HepG2 (cell line): Measurements from ENCODE around the gene RCOR1. TPM values are rescaled to one million over a fixed set of nuclear protein-coding genes. Genes with fewer than 3 reads are reported as not detected.

ENCODE experiments used
- AGO1 ChIP-seq: fragments of 200-400 bp; formaldehyde crosslinking; IDR thresholded peaks from 2 replicates; pipeline ENCODE4 v1.6.1; 2017; ENCODE audit warnings: mild to moderate bottlenecking, low read depth, low read length, moderate library complexity; ENCODE audit not compliant: poor library complexity, severe bottlenecking
- CHD4 ChIP-seq: fragments of 200-600 bp; sonication (generic); IDR thresholded peaks from 2 replicates; pipeline ENCODE4 v1.7.0; 2017; ENCODE audit warnings: mild to moderate bottlenecking, low read length, borderline replicate concordance
- FLYWCH1 ChIP-seq: sonication (generic); formaldehyde crosslinking; IDR thresholded peaks from 2 replicates; pipeline ENCODE4 v1.8.1; 2023; ENCODE audit warnings: mild to moderate bottlenecking, missing genetic modification reagents
- KLF15 ChIP-seq: sonication (generic); formaldehyde crosslinking; IDR thresholded peaks from 2 replicates; pipeline ENCODE4 v1.8.1; 2023; ENCODE audit warnings: borderline replicate concordance, mild to moderate bottlenecking, inconsistent platforms, missing genetic modification reagents, mixed read lengths
- MZF1 ChIP-seq: sonication (generic); formaldehyde crosslinking; IDR thresholded peaks from 2 replicates; pipeline ENCODE4 v1.8.1; 2023; ENCODE audit warnings: mild to moderate bottlenecking, missing genetic modification reagents, borderline replicate concordance
- NFKB2 ChIP-seq: sonication (generic); formaldehyde crosslinking; IDR thresholded peaks from 2 replicates; pipeline ENCODE4 v1.4.0; 2020; ENCODE audit warnings: missing genetic modification reagents, borderline replicate concordance
- RARA ChIP-seq: IDR thresholded peaks from 2 replicates; pipeline ENCODE4 v1.6.1; 2016; ENCODE audit warnings: missing genetic modification reagents, missing compliant biosample characterization
- SATB2 ChIP-seq: sonication (generic); formaldehyde crosslinking; IDR thresholded peaks from 2 replicates; pipeline ENCODE4 v1.5.0; 2020; ENCODE audit warnings: missing genetic modification reagents
- SIN3B ChIP-seq: fragments of 150-350 bp; IDR thresholded peaks from 2 replicates; pipeline ENCODE4 v1.6.1; 2014; ENCODE audit warnings: low read length
- TRIM24 ChIP-seq: sonication (generic); formaldehyde crosslinking; IDR thresholded peaks from 2 replicates; pipeline ENCODE4 v1.8.0; 2022; ENCODE audit warnings: mild to moderate bottlenecking, missing genetic modification reagents
- TSC22D2 ChIP-seq: sonication (generic); formaldehyde crosslinking; IDR thresholded peaks from 2 replicates; pipeline ENCODE4 v1.5.1; 2020; ENCODE audit warnings: missing genetic modification reagents, mild to moderate bottlenecking, borderline replicate concordance
- XBP1 ChIP-seq: sonication (generic); formaldehyde crosslinking; IDR thresholded peaks from 2 replicates; pipeline ENCODE4 v1.5.0; 2020; ENCODE audit warnings: missing genetic modification reagents
- ZFP41 ChIP-seq: sonication (generic); formaldehyde crosslinking; IDR thresholded peaks from 2 replicates; pipeline ENCODE4 v1.4.0; 2020; ENCODE audit warnings: mild to moderate bottlenecking, missing genetic modification reagents, borderline replicate concordance
- ZNF263 ChIP-seq: sonication (generic); formaldehyde crosslinking; IDR thresholded peaks from 2 replicates; pipeline ENCODE4 v1.4.0; 2020; ENCODE audit warnings: missing genetic modification reagents
- ZNF264 ChIP-seq: sonication (generic); formaldehyde crosslinking; IDR thresholded peaks from 2 replicates; pipeline ENCODE4 v1.4.0; 2020; ENCODE audit warnings: missing genetic modification reagents
- ZNF451 ChIP-seq: sonication (generic); formaldehyde crosslinking; IDR thresholded peaks from 2 replicates; pipeline ENCODE4 v1.5.0; 2020; ENCODE audit warnings: mild to moderate bottlenecking, missing genetic modification reagents
- ZNF737 ChIP-seq: sonication (generic); formaldehyde crosslinking; IDR thresholded peaks from 2 replicates; pipeline ENCODE4 v1.5.0; 2020; ENCODE audit warnings: missing genetic modification reagents, mild to moderate bottlenecking, borderline replicate concordance
- ZNF766 ChIP-seq: sonication (generic); formaldehyde crosslinking; IDR thresholded peaks from 2 replicates; pipeline ENCODE4 v1.5.0; 2020; ENCODE audit warnings: missing genetic modification reagents, borderline replicate concordance
- polyA plus RNA-seq, 8 experiments: library from polyadenylated mRNA; depleted of rRNA in 3 of 8; stranded (reverse) in 7 of 8; unstranded in 1 of 8; fragments of >200 nt; fragmentation: Illumina TruSeq in 4 of 8; extraction: Trizol in 4 of 8; gene quantifications; 2 replicates each; pipeline versions ENCODE4 v1.2.1 to v1.2.3, GENCODE V29; 2011 to 2016; ENCODE audit warnings: low read depth in 4 of 8, missing spikeins in 1 of 8, mixed read lengths in 1 of 8; ENCODE audit not compliant: insufficient read depth in 1 of 8
- total RNA-seq, 5 experiments: library from RNA; depleted of rRNA; stranded (reverse); fragments of >200 nt; fragmentation: Illumina TruSeq; extraction: Trizol; gene quantifications; 2 replicates each; pipeline ENCODE4 v1.2.3, GENCODE V29; 2016; ENCODE audit warnings: low read depth in 1 of 5
- TF ChIP-seq, protein P1 (sequence below): sonication (generic); formaldehyde crosslinking; IDR thresholded peaks from 2 replicates; pipeline ENCODE4 v1.5.1; 2020; ENCODE audit warnings: missing genetic modification reagents, mild to moderate bottlenecking, borderline replicate concordance
- TF ChIP-seq, protein P2 (sequence below): sonication (generic); formaldehyde crosslinking; IDR thresholded peaks from 2 replicates; pipeline ENCODE4 v1.4.0; 2020; ENCODE audit warnings: mild to moderate bottlenecking, missing genetic modification reagents
- TF ChIP-seq, protein P3 (sequence below): sonication (generic); formaldehyde crosslinking; IDR thresholded peaks from 2 replicates; pipeline ENCODE4 v1.4.0; 2020; ENCODE audit warnings: missing genetic modification reagents
- TF ChIP-seq, protein P4 (sequence below): sonication (generic); formaldehyde crosslinking; IDR thresholded peaks from 2 replicates; pipeline ENCODE4 v1.4.0; 2020; ENCODE audit warnings: missing genetic modification reagents; ENCODE audit errors: not compliant biosample characterization

RCOR1 gene
- total and polyA plus RNA-seq, 2 of the 13 experiments (the other 11 are each of a cell fraction or from before 2014, with no cell fraction given) = 10.2 to 11.1 TPM

DNA sequence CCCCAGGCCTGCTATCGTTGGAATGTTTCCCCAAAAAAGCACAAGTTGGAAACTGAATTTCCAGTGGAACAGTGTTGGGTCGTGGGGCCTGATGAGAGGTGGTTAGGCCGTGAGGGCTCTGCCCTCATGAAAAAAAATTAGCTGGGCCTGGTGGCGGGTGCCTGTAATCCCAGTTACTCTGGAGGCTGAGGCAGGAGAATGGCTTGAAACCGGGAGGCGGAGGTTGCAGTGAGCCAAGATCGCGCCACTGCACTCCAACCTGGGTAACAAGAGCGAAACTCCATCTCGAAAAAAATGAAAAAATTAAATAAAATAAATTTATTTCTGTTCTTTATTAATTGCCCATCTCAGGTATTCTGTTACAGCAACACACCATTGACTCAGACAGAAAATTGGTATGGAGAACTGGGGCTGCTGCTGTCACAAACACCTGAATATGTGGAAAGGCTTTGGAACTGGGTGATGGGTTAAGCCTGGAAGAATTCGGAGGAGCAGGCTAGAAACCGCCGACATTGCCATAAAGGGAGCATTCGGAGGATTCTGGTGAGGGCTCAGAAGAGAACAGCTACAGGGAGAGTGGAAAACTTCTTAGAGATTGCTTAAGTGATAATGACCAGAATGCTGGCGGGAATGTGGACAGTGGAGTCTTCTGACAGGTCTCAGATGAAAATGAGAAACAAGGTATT is 17.1 kb upstream of the RCOR1 start (continued):
- TF ChIP-seq, protein P1, sequence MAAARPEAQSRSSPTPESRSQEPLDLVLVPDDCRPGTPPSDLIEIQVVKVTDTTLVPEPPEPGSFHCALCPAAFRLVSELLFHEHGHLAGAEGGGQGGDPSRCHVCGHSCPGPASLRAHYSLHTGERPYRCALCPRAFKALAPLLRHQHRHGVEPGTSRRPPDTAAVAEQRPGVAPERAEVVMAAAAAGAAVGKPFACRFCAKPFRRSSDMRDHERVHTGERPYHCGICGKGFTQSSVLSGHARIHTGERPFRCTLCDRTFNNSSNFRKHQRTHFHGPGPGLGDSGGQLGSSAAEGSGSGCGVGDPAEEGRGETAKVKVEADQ (CRISPR knock-in tag) = no peak
- TF ChIP-seq KLF15 (CRISPR knock-in tag) = no peak
- no peak for TF ChIP-seq FLYWCH1 (CRISPR knock-in tag)
- peak; percentile 38; the same call in 1 of the 2 replicates for TF ChIP-seq CHD4
- no peak for TF ChIP-seq AGO1
- TF ChIP-seq TRIM24 = no peak
- no peak for TF ChIP-seq ZNF737
- no peak for TF ChIP-seq SATB2 (CRISPR knock-in tag)
- no peak for TF ChIP-seq ZNF451
- TF ChIP-seq, protein P2, sequence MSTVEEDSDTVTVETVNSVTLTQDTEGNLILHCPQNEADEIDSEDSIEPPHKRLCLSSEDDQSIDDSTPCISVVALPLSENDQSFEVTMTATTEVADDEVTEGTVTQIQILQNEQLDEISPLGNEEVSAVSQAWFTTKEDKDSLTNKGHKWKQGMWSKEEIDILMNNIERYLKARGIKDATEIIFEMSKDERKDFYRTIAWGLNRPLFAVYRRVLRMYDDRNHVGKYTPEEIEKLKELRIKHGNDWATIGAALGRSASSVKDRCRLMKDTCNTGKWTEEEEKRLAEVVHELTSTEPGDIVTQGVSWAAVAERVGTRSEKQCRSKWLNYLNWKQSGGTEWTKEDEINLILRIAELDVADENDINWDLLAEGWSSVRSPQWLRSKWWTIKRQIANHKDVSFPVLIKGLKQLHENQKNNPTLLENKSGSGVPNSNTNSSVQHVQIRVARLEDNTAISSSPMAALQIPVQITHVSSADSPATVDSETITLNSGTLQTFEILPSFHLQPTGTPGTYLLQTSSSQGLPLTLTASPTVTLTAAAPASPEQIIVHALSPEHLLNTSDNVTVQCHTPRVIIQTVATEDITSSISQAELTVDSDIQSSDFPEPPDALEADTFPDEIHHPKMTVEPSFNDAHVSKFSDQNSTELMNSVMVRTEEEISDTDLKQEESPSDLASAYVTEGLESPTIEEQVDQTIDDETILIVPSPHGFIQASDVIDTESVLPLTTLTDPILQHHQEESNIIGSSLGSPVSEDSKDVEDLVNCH (CRISPR knock-in tag) = no peak
- TF ChIP-seq, protein P3, sequence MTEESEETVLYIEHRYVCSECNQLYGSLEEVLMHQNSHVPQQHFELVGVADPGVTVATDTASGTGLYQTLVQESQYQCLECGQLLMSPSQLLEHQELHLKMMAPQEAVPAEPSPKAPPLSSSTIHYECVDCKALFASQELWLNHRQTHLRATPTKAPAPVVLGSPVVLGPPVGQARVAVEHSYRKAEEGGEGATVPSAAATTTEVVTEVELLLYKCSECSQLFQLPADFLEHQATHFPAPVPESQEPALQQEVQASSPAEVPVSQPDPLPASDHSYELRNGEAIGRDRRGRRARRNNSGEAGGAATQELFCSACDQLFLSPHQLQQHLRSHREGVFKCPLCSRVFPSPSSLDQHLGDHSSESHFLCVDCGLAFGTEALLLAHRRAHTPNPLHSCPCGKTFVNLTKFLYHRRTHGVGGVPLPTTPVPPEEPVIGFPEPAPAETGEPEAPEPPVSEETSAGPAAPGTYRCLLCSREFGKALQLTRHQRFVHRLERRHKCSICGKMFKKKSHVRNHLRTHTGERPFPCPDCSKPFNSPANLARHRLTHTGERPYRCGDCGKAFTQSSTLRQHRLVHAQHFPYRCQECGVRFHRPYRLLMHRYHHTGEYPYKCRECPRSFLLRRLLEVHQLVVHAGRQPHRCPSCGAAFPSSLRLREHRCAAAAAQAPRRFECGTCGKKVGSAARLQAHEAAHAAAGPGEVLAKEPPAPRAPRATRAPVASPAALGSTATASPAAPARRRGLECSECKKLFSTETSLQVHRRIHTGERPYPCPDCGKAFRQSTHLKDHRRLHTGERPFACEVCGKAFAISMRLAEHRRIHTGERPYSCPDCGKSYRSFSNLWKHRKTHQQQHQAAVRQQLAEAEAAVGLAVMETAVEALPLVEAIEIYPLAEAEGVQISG (CRISPR knock-in tag) = no peak; the same call in 1 of the 2 replicates
- TF ChIP-seq, protein P4, sequence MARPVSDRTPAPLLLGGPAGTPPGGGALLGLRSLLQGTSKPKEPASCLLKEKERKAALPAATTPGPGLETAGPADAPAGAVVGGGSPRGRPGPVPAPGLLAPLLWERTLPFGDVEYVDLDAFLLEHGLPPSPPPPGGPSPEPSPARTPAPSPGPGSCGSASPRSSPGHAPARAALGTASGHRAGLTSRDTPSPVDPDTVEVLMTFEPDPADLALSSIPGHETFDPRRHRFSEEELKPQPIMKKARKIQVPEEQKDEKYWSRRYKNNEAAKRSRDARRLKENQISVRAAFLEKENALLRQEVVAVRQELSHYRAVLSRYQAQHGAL (CRISPR knock-in tag) = no peak
- no peak for TF ChIP-seq SIN3B
- TF ChIP-seq ZFP41 (CRISPR knock-in tag) = no peak
- no peak for TF ChIP-seq RARA (CRISPR knock-in tag)
- no peak for TF ChIP-seq NFKB2
- TF ChIP-seq ZNF766 (CRISPR knock-in tag) = no peak
- TF ChIP-seq XBP1 = no peak
- no peak for TF ChIP-seq TSC22D2 (CRISPR knock-in tag)
- no peak for TF ChIP-seq MZF1 (CRISPR knock-in tag)
- no peak for TF ChIP-seq ZNF264 (CRISPR knock-in tag)
- TF ChIP-seq ZNF263 = no peak
